GM18502 (cell line): ENCODE results near the gene FYB1.

Experiments
- ATAC-seq: cut with Tn5 transposase; IDR thresholded peaks from one replicate; pipeline ENCODE4 v1.9.1; 2021; ENCODE audit warnings: mild to moderate bottlenecking; ENCODE audit not compliant: unreplicated experiment, poor library complexity

The FYB1 gene

DNA sequence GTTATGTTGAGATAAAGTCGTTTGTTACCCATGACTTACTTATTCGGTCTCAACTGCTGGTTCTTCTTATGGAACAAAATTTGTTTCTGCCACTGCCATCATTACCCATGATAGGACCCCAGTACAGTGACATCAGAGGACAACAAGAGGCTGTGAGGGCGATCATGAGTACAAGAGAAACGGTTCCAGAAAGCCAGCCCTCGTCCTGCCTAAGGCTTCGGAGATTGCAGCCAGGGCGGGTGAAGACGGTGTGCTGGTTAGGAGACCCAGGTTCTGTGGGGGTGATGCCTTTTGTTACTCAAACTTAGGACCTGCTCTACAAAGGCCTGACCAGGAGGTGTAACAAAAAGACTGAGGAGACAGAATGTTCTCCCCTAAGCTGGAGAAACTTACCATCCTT, 10.9 kb downstream of the FYB1 start:
- no peak for ATAC-seq

DNA sequence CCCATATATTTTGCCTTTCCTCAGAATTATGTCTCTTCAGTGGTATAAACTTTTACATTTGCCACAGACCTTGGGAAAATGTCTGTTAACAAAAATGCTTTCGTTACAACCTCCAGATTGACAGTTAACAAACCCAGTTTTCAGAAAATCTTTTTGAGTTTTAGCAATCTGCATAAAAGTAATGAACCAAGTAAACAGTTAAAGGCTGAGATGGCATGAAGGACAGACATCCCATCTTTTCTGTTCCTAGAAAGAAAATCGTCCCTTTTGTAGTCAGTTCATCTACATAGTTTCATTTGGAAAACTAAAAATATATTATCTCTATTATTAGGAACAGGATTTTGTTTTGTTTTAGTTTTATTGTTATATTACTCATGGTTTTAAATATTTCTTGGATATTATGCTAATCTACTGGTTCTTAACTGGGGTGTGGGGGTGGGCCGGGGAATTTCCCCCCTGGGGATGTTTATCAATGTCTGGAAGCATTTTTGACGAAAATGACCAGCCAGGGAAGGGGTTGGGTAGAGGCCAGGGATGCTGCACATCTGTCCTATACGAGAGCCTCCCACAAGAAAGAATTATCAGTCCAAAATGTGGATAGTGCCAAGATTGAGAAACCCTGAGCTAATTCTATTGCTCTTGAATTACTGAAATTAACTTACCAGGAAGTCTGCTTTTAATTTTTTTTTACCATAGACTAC, 11.9 kb downstream of the FYB1 start:
- ATAC-seq, result no peak

DNA sequence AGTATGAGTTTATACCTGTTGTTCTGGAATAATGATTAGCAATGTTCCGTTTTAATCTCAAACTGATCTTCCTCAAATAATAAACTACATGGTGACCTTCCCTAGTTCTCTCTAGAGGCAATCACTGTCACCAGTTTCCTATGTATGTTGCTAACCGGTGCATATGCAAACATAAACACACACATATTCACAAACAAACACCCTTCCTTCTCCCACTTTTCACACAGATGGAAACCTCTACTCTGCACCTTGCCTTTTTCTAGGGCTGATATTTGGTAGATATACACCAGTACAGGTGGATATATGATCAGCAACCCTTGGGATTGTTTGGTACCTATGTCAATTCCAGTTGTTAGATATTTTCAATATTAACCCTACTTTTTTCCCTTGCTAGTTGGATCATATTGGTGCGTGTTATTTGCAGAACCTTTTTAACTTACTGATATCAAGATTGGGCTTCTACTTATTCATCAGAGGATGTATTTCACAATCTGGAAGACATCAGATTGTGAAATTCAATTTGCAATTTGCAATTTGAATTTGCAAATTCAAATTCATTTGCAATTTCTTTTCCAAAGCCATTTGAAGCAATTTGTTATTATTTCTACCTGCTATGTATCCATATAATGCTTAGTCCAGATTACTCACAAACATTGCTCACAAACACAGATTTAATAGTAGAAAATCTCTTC, 12.6 kb downstream of the FYB1 start:
- no peak for ATAC-seq

DNA sequence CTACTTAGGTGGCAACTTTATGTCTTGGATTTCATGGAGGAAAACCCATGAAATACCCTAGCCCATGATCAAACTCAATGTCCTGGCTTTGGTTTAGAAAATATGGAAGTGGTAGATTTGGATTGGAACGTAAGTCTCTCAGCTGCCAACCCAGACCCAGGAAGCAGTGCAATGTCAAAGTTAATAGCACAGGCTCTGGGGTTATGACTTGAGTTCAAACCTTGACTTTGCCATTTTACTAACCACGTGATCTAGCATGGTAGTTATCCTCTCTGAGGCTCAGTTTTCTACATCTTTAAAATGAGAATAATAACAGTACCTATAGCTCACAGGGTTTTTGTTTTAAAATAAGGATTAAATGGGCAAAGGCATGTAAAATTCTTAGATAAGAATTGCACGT, 13.8 kb downstream of the FYB1 start:
- ATAC-seq, result no peak

DNA sequence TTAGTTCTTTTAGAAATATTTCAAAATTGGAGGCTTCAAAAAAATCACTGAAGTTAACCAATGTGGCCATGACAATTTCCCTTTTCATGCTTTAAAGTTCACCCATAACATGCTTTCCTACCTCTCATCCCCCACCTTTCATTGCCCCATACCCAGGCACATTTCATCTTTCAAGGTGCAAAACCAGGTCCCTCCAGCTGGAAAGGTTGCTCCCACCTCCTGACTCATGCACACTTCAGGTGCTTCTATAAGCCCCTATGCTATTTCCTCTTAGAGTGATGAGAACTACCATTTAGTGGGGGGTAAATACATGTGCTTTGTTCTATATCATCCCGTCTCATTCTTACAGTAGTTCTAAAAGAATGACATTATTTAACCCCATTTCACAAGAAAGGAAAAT, 15.4 kb downstream of the FYB1 start:
- ATAC-seq, result no peak

DNA sequence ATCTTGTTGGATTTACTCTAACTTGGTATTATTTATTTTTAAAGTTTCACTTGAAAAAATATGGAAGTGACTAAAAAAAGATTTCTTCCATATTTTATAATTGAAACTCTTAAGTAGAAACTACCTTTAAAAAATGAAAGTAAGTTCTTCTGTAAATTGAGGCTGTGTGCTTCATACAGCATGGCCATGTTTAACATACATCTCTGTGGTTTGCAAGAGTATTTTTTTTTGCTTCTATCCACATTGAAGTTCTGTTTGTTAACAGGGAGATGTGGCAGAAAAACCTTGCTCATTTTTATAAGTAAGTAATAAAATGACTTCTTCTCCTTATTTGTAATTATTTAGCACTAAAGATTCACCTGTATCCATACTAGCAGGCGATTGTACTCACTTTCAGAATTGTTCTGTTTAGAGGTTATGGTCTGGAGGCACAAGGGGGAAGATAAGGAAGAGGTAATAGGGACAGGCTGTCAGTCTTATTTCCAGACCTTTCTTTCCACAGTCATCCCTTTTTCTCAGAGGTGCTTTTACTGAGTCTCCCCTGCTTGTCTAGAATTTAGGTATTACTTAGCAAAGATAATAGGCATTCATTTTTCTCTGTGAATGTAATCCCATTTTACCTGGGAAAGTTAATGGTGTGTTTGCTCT, 16.0 kb downstream of the FYB1 start:
- ATAC-seq, result no peak

DNA sequence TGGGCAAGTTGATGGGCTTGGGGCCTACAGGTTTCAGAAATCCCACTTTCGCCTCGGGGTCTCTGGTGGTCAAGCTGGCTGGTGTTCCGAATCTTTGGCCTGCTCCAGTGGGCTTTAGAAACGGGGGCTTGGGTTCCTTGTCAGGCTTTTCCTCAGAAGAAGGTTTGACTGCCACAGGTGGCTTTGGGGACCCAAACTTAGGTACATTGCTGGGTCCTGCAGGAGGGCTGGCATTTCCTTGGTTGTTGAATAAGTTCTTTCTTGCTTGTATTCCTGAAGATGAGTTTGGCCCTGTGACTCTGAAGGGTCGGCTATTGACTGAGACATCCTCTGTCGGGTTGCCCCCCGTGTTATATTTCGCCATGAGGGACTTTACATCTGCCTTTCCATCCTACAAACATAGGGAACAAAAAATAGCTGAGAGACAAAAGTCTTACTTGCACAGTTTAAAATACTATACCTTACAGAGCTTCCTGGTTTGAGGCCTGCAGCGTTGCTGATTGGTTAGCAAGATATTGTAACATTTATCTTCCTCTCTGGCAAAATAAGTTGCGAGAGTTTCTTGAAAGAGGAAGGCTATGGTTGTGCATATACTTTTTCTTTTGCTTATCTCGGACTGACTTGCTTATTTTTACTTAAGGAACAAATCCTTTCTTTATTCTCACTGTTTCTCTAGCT, 16.6 kb downstream of the FYB1 start:
- no peak for ATAC-seq

DNA sequence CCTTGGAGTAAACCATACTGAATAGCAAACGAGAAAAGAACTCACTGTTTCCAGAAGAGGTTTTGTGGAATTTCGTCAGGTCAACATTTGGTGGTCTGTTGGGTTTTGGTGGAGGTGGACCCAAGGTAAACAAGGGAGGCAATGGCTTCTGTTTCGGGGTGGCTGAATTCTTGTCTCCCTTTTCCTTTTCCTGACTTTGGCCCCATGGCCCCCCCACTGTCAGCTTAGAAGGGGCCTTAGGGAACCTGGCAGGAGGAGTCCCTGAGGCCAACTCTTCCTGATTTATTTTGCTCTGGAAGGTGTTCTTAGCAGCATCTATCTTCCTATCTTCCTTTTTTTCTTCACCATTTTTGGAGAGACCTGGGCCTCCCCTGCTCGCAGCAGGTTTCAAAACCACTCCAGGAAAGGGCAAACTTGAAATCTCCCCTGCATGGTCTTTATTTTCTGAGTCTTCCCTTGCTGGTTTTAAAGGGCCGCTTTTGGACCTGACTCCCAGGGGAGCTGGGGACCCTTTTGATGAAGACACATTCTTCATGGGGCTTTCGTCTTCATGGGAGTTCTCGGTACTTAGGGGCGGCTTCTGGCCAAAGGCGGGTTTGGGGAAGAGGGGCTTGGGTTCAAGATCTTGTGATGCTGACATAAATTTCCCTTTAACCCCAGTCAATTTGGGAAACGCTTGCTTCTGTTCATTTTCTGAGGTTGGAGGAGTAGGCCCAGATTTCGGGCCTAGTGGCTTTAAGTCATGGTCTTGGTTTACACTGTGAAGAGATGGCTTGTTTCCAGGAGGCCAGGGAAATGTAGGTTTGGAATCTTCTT, 17.4 kb downstream of the FYB1 start:
- no peak for ATAC-seq

DNA sequence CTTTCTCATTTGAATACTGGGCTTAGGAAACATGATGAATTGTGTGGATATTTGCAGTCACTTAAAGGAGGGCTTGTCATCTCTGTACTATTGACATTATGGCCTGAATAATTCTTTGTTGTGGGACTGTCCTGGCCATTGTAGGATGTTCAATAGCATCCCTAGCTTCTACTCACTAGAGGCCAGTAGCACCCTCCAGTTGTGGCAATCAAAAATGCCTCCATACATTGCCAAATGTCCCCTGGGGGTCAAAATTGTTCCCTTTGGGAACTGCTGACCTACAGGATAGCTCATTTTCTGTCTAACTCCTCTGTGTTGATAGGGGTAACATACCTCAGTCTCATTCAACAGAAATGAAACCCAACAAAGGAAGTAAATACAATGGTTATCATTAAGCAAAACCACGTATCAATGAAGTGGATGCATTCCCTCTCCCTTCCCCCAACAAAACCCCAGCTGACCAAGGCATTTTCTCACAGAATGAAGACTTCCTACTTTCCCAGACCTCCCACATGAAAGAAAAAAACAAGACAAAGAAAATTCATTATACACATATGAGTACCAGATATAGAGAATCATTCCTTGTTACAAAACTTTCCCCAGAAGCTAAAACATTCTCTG, 18.1 kb downstream of the FYB1 start:
- no peak for ATAC-seq

DNA sequence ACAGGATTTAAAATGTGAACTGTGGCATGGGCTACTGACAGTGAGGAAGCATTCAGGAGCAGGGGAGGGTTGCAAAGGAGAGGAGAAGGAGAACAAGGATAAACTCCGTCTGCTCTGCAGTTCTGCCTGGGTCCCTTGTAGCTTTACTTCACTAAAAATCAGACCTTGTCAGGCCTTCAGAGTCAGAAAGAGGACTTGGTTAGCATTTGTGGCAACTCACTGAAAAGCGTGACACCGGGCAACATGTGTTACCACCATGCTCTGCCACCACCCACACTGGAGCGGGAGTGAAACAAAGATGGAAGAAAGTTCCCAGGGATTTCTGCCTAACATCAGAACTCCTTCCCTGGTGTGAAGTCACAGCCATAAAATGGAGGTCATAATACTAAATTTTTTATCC, 19.3 kb downstream of the FYB1 start:
- no peak for ATAC-seq

DNA sequence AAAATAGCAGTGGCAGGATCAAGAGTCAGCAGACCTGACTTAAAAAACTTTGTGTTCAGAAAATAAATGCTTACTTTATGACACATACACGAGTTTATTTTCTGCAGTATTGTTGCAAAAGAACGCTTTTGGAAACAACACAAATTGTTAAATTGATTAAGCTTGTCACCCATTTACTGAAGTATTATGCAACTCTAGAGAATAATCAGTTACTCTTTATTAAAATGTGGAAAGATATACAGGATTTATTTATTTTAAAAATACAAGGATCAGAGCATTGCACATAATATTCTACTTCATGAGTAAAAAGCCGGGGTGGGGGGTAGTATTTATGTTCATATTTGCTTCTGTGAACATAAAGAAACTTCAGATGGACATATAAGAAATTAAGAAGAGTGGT, 20.0 kb downstream of the FYB1 start:
- no peak for ATAC-seq

DNA sequence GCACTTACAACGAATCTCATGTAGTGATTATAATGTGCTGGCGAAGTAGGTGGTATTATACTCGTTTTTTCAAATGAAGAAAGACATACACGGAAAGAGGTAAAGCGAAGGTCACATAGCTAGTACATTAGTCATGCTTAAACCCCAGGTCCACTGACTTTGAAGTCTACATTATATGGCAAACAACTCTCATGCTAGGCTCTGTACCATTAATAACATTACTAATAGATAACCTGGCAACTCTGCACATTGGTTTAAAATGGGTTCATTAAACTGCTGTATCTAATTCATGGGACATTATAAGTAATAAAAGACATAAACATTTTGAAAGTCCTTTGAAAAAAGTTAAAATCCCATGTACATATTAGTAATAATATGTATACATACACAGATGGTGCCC, 21.2 kb downstream of the FYB1 start:
- ATAC-seq, result no peak

DNA sequence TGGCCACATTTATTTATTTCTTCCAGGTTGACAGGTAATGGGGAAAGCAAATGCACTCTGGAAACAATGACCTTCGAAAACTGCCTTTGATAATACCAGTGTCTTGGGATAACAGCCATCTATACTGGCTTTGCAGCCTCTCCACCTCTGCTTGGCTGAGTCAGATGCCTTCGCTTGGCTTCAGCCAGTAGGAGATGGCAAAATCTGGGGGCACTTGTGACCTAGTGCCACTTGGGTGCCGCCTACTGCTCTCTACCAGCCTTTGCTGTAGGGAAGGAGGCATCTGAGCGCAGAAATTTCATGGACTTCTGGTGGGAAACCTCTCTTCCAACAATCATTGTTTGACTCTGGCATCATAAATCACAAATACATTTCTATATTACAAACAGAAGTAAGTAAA, 21.8 kb downstream of the FYB1 start:
- ATAC-seq, result no peak

DNA sequence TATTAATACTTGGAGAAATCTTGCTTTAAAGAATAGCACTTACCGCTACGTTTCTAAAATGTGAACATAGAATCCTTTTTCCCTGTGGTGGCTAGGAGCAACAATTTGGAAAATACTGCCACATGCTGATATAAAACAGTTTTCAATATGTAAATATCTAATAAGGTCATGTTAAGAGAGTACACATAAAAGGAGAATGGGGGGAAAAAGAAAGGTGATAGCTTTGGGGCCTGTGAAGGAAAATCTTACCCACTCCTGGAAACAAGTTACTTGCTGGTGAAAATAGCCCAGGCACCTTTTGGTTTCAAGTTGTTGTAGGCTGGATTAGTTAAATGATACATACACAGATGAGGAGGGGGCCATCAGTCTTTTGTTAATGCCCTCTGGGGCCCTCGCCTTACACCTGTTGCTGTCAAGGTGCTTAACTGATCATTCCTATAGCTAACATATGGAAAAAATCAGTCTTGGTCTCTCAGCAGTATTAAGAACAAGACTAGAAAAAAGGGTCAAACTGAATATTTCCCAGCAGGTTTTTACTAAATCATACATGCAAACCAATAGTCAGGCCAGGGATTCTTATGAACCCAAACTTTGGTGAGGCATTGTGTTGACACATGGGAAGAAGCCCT, 24.1 kb downstream of the FYB1 start:
- no peak for ATAC-seq

DNA sequence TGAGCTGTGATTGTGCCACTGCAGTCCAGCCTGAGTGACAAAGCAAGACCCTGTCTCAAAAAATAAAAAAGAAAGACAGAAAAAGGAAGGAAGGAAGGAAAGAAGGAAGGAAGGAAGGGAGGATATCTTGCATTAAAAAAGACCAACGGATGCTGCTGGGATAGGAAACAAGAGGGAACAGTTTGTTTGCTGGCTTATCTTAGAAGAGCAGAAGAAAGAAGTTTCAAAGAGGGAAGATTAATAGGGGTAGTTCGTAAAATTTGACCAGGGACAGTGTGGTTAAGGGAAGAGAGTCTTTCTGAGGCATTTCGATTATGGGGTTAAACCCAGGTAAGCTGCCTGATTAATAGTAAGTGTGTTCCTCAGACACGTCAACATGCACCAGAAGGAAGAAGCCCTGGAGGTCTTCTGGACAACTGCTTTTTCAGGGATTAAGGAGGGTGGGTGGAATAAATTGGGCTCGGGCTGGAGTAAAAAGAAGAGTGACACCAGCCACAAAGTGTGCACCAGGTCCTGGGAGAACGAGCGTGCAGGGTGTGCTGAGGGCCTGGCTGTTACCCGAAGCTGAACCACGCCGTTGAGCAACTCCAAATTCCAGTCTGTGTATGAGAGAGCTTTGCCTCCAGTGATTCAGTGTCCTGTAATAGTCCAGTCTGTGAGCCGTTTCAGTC, 24.8 kb downstream of the FYB1 start:
- ATAC-seq, result no peak

DNA sequence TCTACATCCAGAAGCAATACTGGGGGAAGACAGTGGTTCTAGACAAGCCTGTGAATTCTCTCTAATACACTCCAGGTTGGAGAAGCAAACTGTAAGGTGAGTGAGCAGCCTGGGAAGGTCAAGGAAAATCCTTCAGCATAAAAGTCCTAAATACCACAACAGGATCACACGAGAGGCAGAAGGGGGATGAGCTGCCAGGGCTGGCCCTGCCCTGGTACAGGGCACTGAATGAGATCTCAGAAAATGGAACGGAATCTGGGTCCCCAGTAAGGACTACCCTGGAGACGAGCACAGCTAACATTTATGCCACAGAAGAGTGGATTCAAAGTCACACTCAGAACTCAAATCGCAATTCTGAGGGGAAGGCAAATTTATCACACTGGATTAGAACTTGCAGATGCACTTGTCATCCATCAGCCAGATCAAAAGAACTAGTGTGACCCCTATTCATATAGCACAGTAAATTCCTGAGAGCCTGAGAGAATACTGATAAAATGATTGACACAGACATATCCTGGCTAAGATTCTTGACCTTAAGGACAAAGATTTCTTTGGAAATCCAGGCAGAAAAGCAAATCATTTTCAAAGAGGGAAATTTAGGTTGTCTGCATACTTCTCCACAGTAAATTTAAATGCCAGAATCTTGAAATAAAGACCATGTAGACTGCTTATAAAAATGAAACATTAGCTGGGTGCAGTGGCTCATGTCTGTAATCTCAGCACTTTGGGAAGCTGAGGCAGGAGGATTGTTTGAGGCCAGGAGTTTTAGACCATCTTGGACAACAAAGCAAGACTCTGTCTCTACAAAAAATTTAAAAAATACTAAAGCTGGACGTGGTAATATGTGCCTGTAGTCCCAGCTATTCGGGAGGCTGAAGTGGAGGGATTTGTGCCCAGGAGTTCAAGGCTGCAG, 25.6 kb downstream of the FYB1 start:
- ATAC-seq, result no peak

DNA sequence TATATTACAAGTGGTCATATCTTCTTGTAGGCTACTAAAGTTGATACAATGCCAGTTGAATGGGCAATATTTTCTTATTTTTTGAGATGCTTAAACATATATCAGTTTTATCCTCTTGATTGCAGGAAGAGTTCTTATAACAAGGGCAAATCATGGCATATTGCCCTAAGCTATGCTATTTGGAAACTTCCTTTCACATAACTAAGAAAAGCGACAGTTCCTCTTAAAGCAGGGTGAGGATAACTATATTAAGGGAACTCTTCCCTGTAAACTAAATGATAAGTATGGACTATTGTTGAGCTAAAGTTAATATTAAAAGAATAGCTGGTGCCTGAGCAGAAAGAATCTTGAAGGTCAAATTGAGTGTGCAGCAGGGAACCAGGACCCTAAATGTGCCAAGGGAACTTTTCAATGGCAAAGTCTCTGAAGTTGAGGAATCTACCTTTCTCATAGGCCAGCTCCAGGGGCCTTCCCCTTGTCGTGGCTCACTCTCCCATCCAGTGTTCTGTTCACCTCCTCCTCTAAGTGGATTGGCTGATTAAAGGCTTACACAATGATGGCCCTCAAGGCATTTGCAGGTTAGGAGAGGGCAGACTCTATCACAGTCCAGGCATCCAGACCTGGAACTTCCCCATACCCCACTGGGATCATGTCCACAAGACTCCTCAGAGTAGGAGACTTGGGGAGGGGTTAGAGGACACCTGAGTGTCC, 26.8 kb downstream of the FYB1 start:
- ATAC-seq, result no peak
